Stimulated activated memory B cell treated with anti-CD40 and anti-IgM and Interleukin-4, amounts not matched to agents 10 μg/mL and 1 μg/mL and 100 μg/mL, for 72 hours (primary cell): Measurements from ENCODE around the gene KRT6B.

ENCODE experiments used
- ATAC-seq: fragments of 150-1000 bp; cut with Tn5 transposase; 2 replicates; pipeline ENCODE4 v1.10.0; 2021
- H3K27ac Mint-ChIP-seq: one replicate; pipeline ENCODE4 v1.8.0; 2022; ENCODE audit warnings: mild to moderate bottlenecking, mixed read lengths
- H3K27me3 Mint-ChIP-seq: one replicate; pipeline ENCODE4 v1.8.0; 2022; ENCODE audit warnings: mixed read lengths
- H3K36me3 Mint-ChIP-seq: one replicate; pipeline ENCODE4 v1.8.0; 2022; ENCODE audit warnings: mixed read lengths
- H3K4me1 Mint-ChIP-seq: one replicate; pipeline ENCODE4 v1.8.0; 2022; ENCODE audit warnings: mixed read lengths
- H3K4me3 Mint-ChIP-seq: one replicate; pipeline ENCODE4 v1.8.0; 2022; ENCODE audit warnings: mild to moderate bottlenecking, moderate library complexity, mixed read lengths
- H3K9me3 Mint-ChIP-seq: one replicate; pipeline ENCODE4 v1.8.0; 2022; ENCODE audit warnings: mixed read lengths

Gene KRT6B

DNA sequence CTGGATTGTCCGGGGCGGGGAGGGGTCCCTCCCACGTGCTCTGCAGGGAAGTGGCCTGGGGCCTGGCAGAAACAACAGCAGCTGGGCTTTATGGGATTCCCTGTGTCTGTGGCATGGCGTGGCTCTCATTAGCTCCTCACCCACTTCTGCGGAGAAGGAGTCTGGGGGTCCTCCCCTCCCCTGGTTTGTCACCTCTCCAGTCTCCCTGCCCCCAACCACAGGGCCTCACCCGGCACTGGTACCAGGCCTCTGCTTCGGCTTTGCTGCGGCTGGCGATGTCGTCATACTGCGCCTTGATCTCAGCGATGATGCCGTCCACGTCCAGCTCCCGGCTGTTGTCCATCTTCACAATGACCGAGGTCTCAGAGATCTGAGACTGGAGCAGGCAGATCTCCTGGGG, 52.2 kb downstream of the KRT6B start:
- no peak overlapping the region for H3K27ac Mint-ChIP-seq
- no peak overlapping the region for H3K4me3 Mint-ChIP-seq
- H3K36me3 Mint-ChIP-seq, result no peaks in the 10 kb centered on the region
- no peaks in the 10 kb centered on the region for H3K4me1 Mint-ChIP-seq
- no peak for ATAC-seq
- H3K27me3 Mint-ChIP-seq, result peaks cover 59% of the 10 kb centered on the region
- no peaks in the 10 kb centered on the region for H3K9me3 Mint-ChIP-seq

DNA sequence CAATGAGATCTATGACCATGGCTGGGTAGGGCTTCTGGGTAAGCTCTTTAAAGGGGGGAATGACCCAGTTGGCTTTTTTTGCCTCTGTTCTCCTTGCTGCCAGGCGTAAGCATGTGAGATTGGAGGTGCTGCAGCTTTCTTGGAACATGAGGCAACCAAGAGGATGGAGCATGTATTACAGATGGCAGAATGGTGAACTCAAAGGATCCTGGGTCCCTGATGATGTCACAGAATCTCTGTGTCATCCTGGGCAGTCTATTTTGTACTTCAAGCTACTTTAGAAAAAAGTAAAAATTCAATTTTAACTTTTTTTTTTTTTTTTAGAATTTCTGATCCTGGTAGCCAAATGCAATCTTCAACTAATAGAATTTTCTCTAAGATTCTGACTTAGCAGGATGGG, 53.8 kb downstream of the KRT6B start:
- Mint-ChIP-seq H3K27me3 (peaks cover 62% of the 10 kb centered on the region), H3K27ac (no peak overlapping the region), H3K9me3 (no peaks in the 10 kb centered on the region), H3K4me1 (no peaks in the 10 kb centered on the region), H3K36me3 (no peaks in the 10 kb centered on the region), H3K4me3 (no peak overlapping the region)
- ATAC-seq, result no peak

DNA sequence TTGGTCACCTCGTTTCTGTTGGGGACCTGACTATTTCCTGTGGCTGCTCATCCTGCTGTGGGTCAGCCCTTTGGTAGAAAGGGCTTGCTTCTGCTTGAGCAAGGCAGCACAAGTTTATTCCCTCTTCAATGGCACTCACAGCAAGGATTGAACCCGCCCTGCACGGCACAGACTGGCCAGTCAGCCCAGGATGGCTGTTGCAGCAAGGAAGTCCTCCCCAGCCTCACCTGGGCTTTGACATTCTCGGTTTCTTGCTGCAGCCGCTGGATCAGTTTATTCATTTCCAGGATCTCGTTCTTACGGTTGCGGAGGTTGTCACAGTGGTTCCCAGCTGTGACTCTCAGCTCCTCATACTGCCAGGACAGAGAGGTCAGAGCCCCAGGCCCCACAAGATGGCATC, 55.3 kb downstream of the KRT6B start:
- Mint-ChIP-seq H3K36me3 (no peaks in the 10 kb centered on the region), H3K27me3 (peaks cover 52% of the 10 kb centered on the region), H3K27ac (no peak overlapping the region), H3K9me3 (no peaks in the 10 kb centered on the region), H3K4me1 (no peaks in the 10 kb centered on the region), H3K4me3 (no peak overlapping the region)
- ATAC-seq, result no peak
